Activated B cell treated with CpG ODN at 0.5 μM for 24 hours (primary cell): ENCODE data around the gene APOL5. TPM values are rescaled to one million over a fixed set of nuclear protein-coding genes. Genes with fewer than 3 reads are reported as not detected.

Experiments used
- ATAC-seq: fragments of 200-7000 bp; cut with Tn5 transposase; one replicate; pipeline ENCODE4 v1.10.0; 2021; ENCODE audit warnings: low read depth, mild to moderate bottlenecking, moderate library complexity
- CTCF ChIA-PET: fragments of 350-600 bp; sonication (Branson Sonifier 250); formaldehyde crosslinking; loops from one replicate; lab custom pipeline; 2021; ENCODE audit warnings: antibody characterized with exemption; lab: Charles Lee
- POLR2A ChIA-PET: fragments of 350-600 bp; sonication (Branson Sonifier 250); formaldehyde crosslinking; loops from one replicate; lab custom pipeline; 2021; ENCODE audit warnings: antibody characterized with exemption; lab: Charles Lee
- DNase-seq: peaks from one replicate; pipeline ENCODE4 v3.0.0; 2022
- H3K27ac Mint-ChIP-seq: one replicate; pipeline ENCODE4 v1.8.0; 2020; ENCODE audit warnings: mixed read lengths
- H3K27me3 Mint-ChIP-seq: one replicate; pipeline ENCODE4 v1.8.0; 2021; ENCODE audit warnings: mixed read lengths
- H3K36me3 Mint-ChIP-seq: one replicate; pipeline ENCODE4 v1.8.0; 2021; ENCODE audit warnings: low read depth, mixed read lengths
- H3K4me1 Mint-ChIP-seq: one replicate; pipeline ENCODE4 v1.8.0; 2021; ENCODE audit warnings: mixed read lengths
- H3K4me3 Mint-ChIP-seq: one replicate; pipeline ENCODE4 v1.8.0; 2020; ENCODE audit warnings: mild to moderate bottlenecking, mixed read lengths
- H3K9me3 Mint-ChIP-seq: one replicate; pipeline ENCODE4 v1.8.0; 2020; ENCODE audit warnings: mixed read lengths
- intact Hi-C: fragments of 100-400 bp; cut with micrococcal nuclease; formaldehyde crosslinking; loops from one replicate; pipeline ENCODE4 v1.15.1; 2024
- total RNA-seq: library from RNA; stranded (reverse); gene quantifications from 2 replicates; pipeline ENCODE4 v1.2.3, GENCODE V29; 2022
- TF ChIP-seq, protein P1 (sequence below): fragments of 200-600 bp; IDR thresholded peaks from one replicate; pipeline ENCODE4 v1.8.0; 2022; ENCODE audit warnings: antibody characterized with exemption, mild to moderate bottlenecking

APOL5 gene
- total RNA-seq, 1 donor from 2014 or later, result not detected

DNA sequence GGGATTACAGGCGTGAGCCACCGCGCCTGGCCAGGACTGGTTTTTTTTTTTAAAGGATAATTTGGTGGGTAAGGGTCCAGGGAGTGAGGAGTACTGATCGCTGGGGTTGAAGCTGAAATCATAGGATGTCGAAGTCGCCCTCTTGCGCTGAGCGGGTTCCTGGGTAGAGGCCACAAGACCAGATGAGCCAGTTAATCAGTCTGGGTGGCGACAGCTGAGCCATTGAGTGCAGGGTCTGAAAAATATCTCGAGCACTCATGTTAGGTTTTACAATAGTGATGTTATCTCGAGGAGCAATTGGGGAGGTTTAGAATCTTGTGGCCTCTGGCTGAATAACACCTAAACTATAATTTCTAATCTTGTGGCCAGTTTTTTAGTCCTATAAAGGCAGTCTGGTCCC is 7.8 kb downstream of the APOL5 start:
- DNase-seq (no peak), ATAC-seq (no peak)
- POLR2A ChIA-PET, result no interaction called here
- TF ChIP-seq, protein P1, sequence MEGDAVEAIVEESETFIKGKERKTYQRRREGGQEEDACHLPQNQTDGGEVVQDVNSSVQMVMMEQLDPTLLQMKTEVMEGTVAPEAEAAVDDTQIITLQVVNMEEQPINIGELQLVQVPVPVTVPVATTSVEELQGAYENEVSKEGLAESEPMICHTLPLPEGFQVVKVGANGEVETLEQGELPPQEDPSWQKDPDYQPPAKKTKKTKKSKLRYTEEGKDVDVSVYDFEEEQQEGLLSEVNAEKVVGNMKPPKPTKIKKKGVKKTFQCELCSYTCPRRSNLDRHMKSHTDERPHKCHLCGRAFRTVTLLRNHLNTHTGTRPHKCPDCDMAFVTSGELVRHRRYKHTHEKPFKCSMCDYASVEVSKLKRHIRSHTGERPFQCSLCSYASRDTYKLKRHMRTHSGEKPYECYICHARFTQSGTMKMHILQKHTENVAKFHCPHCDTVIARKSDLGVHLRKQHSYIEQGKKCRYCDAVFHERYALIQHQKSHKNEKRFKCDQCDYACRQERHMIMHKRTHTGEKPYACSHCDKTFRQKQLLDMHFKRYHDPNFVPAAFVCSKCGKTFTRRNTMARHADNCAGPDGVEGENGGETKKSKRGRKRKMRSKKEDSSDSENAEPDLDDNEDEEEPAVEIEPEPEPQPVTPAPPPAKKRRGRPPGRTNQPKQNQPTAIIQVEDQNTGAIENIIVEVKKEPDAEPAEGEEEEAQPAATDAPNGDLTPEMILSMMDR, result no peak
- Mint-ChIP-seq H3K27ac (no peak overlapping the region), H3K27me3 (peaks cover 31% of the 10 kb centered on the region), H3K4me1 (peaks cover 3% of the 10 kb centered on the region), H3K9me3 (no peaks in the 10 kb centered on the region), H3K36me3 (no peaks in the 10 kb centered on the region), H3K4me3 (no peak overlapping the region)
- intact Hi-C loops, result no loop called here
- CTCF ChIA-PET, result no interaction called here

DNA sequence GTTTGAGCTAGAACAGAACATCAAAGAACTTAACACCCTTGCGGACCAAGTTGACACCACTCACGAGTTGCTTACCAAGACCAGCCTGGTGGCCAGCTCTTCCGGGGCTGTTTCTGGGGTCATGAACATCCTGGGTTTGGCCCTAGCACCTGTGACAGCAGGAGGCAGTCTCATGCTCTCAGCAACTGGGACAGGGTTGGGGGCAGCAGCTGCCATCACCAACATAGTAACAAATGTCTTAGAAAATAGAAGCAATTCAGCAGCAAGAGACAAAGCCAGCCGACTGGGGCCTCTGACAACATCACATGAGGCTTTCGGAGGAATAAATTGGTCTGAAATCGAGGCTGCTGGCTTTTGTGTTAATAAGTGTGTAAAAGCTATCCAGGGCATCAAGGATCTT is 8.7 kb downstream of the APOL5 start:
- no peak for DNase-seq
- Mint-ChIP-seq H3K9me3 (no peaks in the 10 kb centered on the region), H3K36me3 (no peaks in the 10 kb centered on the region), H3K27ac (no peak overlapping the region), H3K4me3 (no peak overlapping the region), H3K27me3 (peaks cover 40% of the 10 kb centered on the region), H3K4me1 (peaks cover 3% of the 10 kb centered on the region)
- ATAC-seq, result no peak
- ChIA-PET POLR2A (no interaction called here), CTCF (no interaction called here)
- intact Hi-C loops, result no loop called here
- TF ChIP-seq, protein P1, result no peak

DNA sequence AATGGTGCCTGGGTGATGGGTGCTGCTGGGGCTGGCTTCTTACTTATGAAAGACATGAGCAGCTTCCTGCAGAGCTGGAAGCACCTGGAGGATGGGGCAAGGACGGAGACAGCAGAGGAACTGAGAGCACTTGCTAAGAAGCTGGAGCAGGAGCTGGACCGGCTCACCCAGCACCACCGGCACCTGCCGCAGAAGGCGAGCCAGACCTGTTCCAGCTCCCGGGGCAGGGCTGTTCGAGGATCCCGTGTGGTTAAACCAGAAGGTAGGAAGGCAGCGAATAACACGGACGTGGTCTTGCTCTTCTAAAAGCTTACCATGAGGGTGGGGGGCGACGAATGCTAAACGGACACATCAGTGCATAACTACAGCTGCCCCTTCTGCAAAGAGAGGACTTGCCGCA is 9.3 kb downstream of the APOL5 start:
- Mint-ChIP-seq H3K4me1 (peaks cover 3% of the 10 kb centered on the region), H3K36me3 (no peaks in the 10 kb centered on the region), H3K27me3 (peaks cover 46% of the 10 kb centered on the region), H3K4me3 (no peak overlapping the region), H3K9me3 (no peaks in the 10 kb centered on the region), H3K27ac (no peak overlapping the region)
- ATAC-seq, result no peak
- no peak for DNase-seq
- intact Hi-C loops, result no loop called here
- ChIA-PET POLR2A (no interaction called here), CTCF (no interaction called here)
- TF ChIP-seq, protein P1, result no peak

DNA sequence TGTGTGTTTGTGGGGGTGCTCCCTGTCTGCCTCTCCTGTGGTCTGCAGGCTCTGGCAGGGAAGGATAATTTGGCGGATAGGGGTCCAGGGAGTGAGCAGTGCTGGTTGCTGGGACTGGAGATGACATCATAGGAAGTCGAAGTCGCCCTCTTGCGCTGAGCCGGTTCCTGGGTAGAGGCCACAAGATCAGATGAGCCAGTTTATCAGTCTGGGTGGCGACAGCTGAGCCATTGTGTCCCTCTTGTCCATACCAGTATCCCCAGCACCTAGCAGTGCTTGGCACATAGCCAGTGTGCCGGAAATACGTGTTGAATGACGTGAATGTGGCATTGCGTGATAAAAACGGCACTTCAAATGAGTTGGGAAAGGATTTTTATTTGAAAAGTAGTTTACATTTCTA is 9.8 kb downstream of the APOL5 start:
- intact Hi-C loops, result no loop called here
- ATAC-seq (no peak), DNase-seq (no peak)
- Mint-ChIP-seq H3K36me3 (no peaks in the 10 kb centered on the region), H3K27me3 (peaks cover 50% of the 10 kb centered on the region), H3K4me1 (peaks cover 3% of the 10 kb centered on the region), H3K9me3 (no peaks in the 10 kb centered on the region), H3K4me3 (no peak overlapping the region), H3K27ac (no peak overlapping the region)
- POLR2A ChIA-PET, result no interaction called here
- CTCF ChIA-PET, result no interaction called here
- TF ChIP-seq, protein P1, result no peak

DNA sequence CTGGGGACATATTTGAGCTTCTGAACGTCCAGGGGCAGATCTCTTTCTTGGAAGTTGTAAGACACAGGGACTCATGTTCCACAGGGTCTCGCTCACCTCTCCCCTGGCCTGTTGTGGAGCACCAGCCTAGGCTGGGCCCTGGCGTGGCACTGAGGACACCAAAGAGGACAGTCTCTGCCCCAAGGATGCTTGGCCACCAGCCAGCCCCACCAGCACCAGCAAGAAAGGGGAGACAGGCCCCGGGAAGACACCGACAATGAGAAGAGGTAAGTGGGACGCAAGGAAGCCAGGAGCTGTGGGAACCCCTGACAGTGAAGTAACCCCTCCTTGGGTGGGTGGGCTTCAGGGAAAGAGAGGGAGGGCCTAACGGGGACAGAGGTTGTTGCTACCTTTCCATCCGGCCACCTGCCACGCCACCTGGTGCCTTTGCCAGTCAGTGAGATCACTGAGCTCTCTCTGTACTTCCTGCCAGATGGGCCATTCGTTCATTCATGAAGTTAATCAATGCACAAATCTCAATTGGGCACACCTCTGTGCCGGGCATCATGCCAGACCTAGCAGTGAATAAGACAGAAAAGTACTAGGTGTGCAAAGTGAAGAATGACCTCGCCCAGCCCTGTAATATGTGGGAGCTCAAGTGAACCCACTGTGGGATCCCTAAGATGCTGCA is 11.1 kb downstream of the APOL5 start:
- TF ChIP-seq, protein P1, result no peak
- ChIA-PET POLR2A (no interaction called here), CTCF (no interaction called here)
- H3K4me1 Mint-ChIP-seq, result peaks cover 3% of the 10 kb centered on the region
- H3K9me3 Mint-ChIP-seq, result no peaks in the 10 kb centered on the region
- no peak overlapping the region for H3K4me3 Mint-ChIP-seq
- H3K36me3 Mint-ChIP-seq, result no peaks in the 10 kb centered on the region
- H3K27me3 Mint-ChIP-seq, result peaks cover 55% of the 10 kb centered on the region
- no peak for DNase-seq
- no peak for ATAC-seq
- intact Hi-C loops, result no loop called here
- no peak overlapping the region for H3K27ac Mint-ChIP-seq
